NOMO-1 treated with DMSO at 0.1 percent for 48 hours (cell line): ENCODE measurements around the gene SNTG2.
"Not testable (repeated sequence)": the region's sequence is repeated elsewhere in the genome, so short reads cannot be mapped to it uniquely, and the experiment has no call there.

Source experiments
- DNase-seq: peaks from one replicate; lab custom pipeline; 2025; ENCODE audit not compliant: unreplicated experiment; lab: John Stamatoyannopoulos, UW

SNTG2 gene

DNA sequence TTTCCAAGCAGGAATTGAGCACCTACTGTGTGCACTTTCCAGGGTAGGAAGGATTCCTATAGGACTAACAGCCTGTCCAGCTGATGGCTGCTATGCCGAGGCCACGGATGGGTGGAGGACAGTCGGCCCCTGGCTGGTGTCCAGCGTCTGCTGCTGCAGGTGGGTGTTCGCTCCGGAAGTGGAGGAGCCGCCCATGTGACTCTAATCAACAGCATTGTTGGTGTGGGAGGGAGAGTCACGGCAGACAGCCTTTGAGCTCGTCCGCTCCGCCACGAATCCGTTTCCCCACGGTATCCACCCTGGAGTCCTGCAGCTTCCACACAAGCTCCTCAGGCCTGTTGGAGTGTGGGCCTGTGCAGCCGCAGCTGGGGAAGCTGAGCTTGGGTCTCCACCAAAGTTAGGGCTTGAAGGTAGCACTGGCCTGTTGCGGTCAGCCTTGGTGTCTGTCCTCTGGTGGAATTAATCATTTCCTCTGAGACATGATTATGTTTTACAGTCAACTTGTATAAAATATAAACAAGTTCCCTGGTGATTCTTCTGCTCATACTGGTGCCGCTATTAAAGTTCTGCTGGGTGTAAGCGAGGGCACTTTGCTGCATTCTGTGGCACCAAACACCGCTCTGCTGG, 276.7 kb downstream of the SNTG2 start:
- DNase-seq, result no peak

DNA sequence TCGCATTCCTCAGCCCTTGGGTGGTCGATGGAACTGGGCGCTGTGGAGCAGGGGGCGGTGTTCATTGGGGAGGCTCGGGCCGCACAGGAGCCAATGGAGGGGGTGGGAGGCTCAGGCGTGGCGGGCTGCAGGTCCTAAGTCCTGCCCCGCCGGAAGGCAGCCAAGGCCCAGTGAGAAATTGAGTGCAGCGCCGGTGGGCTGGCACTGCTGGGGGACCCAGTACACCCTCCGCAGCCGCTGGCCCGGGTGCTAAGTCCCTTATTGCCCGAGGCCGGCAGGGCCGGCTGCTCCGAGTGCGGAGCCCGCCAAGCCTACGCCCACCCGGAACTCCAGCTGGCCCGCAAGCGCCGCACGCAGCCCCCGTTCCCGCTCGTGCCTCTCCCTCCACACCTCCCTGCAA, 278.9 kb downstream of the SNTG2 start:
- not testable (repeated sequence) for DNase-seq

- DNase-seq, result no peak
Observed at GRCh38 chr2:1230155-1230893, 279.7 kb downstream of the SNTG2 start.

- no peak for DNase-seq
Observed at GRCh38 chr2:1231466-1232063, 280.9 kb downstream of the SNTG2 start.

DNA sequence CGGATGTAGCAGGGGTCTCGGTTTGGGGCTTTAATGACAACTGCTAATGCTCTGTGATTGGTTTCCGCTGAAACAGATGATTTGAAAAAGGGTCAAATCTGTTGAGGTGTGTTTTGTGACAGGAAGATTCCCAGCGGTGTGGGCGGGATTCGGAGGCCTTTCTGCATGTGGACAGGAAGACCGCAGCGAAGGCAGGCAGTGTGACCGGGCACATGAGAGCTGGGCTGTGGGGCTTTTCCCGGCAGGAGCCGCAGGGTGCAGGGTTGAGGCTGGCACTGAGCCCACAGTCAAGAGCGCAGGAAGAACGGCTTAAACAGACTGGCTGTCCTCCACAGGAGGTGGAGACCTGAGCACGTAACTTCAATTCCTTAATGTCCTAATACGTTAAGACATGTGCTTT, 282.6 kb downstream of the SNTG2 start:
- DNase-seq, result no peak

GRCh38 chr2:1234731-1235308, 284.2 kb downstream of the SNTG2 start:
- no peak for DNase-seq

DNA sequence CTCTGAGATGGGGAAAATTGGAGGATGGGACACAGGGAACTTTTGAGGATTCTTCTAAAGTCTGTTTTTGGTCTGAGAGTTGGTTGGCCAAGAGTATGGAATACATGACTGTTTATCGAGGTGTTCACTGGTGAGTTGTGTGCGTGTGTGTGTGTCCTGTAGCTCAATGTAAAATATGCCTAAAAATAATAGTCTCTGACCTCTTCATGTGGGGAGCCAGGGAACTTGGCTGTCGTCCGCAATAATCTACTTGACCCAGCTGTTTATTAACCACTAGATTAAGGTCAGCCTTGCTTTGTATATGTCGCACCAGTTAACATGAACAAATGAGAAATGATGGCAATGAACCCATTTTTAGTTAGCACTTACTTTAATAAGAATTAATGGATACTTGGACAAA, 285.2 kb downstream of the SNTG2 start:
- DNase-seq, result no peak

DNA sequence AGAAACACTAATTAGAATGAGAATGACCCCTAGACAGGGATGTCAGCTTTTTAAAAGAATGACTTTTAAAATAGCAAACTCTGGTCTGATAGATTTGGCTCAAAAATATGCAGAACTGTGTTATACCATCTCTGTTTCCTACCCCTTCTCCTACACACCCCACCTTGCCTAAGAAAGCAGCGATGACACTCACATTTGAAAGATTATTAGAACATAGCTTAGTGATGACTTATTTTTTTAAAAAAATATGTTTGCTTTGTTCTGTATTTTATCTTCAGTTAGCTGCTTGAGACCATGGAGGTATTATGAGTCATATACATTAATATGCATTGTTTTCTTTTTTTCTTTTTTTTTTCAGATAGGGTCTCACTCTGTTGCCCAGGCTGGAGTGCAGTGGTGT, 286.0 kb downstream of the SNTG2 start:
- DNase-seq, result no peak

GRCh38 chr2:1237783-1238182, 287.1 kb downstream of the SNTG2 start:
- DNase-seq, result no peak

DNA sequence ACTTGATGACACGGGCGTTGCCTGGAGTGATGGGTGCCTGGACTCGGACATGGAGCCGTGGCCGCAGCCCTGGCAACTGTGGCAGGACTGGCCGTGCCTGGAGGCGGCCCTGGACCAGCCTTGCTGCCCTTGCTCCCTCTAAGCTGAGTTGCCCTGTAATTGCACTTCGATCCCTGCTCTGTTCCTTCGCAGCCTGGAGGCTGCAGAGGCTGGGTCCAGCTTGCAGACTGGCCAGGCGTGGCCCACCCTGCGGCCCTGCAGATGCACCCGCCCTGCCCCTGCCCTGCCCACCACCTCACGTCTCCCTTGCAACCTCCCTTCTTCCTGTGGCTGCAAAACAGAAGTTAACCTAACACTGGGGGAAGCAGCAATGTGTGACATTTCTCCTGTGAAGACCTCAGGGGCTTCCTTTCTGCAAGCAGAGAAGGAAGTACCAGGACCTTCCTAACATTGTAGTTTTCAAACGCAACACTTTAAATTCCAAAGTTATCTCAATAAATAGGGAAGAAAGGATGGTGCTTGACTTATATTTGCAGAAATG, 288.0 kb downstream of the SNTG2 start:
- DNase-seq, result no peak

DNA sequence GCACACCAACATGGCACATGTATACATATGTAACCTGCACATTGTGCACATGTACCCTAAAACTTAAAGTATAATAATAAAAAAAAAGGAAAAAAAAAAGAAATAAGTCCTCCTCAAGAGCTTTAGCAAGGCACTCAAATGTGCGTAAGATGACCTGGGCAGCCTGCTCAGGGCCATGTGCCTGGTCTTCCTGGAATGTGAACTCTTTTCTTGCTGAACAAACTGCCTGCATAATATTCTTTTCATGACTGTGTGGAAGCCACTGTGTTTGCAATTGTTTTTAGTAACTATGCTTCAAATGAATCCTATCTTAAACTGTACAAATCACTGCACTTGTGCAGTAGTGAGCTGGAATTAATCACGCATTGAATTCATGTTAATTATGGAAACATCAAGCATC, 294.5 kb downstream of the SNTG2 start:
- no peak for DNase-seq

- DNase-seq, result no peak
Observed at GRCh38 chr2:1246239-1246638, 295.6 kb downstream of the SNTG2 start.

DNA sequence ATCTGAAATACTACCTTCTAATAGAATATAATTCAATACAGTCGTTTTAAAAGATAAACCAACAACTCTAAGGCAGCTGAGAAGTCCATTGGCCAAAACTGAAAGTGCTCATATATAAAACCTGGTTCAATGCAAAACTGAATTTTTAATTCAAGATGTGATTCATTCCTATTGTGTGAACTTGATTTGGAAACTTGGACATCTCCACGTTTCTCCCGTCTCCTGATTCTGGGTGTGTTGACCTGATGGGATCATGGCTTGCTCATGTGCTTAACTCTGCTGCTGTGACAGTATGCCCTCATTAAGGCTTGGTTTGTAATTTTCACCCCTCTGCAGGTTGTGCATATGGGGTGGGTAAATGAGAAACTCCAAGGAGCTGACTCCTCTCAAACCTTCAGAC, 296.3 kb downstream of the SNTG2 start:
- no peak for DNase-seq

DNA sequence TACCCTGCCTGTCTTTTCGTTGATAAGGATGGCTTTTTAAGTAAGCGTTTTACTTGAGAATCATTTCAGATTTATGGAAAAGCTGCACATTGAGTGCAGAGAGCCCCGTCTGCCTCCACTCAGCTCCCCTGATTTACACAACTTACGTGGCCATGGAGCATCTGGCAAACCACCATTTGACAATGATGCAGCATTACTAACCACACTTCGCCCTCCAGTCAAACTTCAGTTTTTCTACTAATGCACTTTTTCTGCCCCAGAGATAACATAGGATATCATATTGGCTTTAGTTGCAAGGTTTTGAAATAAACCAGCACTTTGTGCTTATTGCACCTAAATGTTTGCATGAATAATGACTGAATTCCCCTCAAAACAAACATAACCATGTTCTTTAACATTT, 297.5 kb downstream of the SNTG2 start:
- no peak for DNase-seq

DNA sequence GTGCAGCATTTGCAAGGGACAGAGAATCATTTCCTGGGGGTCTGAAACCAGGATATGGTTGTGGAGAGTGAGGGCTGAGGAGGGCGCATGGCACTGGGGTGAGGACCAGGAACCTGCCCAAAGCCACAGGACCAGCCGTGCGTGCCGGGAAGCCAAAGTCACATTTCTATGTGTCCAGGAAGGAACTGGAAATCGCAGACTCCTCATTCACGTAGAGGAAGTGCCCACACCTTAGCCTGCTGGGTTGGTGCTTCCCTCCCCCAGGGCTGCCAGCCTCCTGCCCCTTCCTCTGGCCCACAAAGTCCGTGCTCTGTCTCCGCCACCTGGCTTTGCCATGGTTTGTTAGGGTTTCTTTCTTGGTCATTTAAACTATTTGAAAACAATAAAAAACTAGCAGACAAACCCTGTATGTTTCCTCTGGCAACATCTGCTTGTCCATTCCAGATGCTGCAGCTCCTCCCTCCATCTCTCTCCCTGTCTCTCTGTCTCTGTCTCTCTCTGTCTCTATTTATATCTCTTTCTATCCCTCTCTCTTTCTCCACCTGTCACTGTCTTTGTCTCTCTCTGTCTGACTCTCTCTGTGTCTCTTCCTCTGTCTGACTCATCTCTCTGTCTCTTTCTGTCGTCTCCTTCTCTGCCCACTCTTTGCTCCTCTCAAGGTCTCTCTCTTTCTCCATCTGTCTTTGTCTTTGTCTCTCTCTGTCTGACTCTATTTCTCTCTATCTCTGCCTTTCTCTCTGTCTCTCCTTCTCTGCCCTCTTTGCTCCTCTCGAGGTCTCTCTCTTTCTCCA, 299.4 kb downstream of the SNTG2 start:
- DNase-seq, result no peak

DNA sequence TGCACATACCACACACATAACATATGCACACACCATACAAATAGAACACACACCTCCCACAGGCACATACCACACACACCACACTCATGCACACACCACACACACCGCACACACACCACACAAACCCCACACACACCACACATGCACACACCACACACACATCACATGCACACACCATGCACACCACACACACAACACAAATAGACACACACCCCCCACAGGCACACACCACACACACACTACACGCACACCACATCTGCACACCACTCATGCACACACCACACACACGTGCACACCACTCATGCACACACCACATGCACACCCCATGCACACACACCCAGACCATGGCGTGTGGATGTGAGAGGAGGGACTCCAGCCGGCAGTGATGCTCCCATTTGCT, 300.9 kb downstream of the SNTG2 start:
- no peak for DNase-seq

DNA sequence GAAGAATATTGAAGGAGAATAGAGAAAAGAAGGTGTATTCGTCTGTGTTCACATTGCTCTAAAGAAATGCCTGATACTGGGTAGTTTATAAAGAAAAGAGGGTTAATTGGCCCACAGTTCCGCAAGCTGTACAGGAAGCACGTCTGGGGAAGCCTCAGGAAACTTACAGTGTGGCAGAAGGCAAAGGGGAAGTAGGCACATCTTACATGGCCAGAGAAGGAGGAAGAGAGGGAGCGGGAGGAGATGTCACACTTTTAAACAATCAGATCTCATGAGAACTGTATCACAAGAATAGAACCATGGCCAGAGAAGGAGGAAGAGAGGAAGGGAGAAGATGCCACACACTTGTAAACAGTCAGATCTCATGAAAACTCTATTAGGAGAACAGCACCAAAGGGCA, 303.0 kb downstream of the SNTG2 start:
- no peak for DNase-seq

- no peak for DNase-seq
Observed at GRCh38 chr2:1254662-1255343, 304.2 kb downstream of the SNTG2 start.

DNA sequence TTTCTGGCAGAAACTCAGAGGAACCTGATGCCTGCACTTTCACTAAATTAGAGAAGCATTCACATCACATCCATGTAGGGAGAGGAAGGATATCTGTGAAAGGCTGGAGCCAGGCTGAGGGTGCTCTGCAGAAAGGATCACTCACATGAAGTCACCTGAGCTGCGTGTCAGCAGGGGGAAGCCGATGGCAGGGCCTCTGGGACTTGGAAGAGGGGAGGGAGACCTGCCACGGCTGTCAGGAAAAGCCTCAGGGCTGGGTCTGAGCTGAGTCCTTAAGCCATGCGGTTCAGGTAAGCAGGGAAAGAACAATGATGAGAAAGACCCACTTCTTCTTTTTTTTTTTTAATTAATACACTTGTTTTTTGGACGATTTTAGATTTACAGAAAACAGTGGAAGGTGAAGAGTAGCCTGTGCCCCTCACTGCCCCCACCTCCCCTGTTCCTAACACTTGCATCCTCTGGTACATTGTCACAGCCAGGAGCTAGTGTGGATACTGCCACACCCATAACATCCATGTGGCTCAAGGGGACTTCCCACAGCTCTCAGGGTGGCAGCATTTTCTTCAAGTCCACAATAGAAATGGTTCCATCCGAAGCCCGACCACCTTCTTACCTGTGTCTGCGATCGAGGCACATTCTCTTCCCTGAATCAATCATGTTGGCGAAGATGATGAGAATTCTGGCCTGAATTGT, 306.1 kb downstream of the SNTG2 start:
- no peak for DNase-seq

GRCh38 chr2:1257334-1257733, 306.7 kb downstream of the SNTG2 start:
- DNase-seq, result no peak
